SK-N-SH treated with all-trans-retinoic acid at 6 μM for 48 hours (cell line): Measurements from ENCODE around the gene RIMBP2.

Experiments used
- ATAC-seq: fragments of 200-7000 bp; cut with Tn5 transposase; 3 replicates; pipeline ENCODE4 v1.9.1; 2020; ENCODE audit warnings: mild to moderate bottlenecking, moderate library complexity
- ARNTL ChIP-seq: fragments of 450-650 bp; formaldehyde crosslinking; IDR thresholded peaks from 2 replicates; pipeline ENCODE4 v1.5.0; 2020; ENCODE audit warnings: low read depth, mild to moderate bottlenecking, moderate library complexity, borderline replicate concordance
- BACH2 ChIP-seq: fragments of 250-450 bp; sonication (Bioruptor Pico); IDR thresholded peaks from 2 replicates; pipeline ENCODE4 v1.9.0; 2021; ENCODE audit warnings: mild to moderate bottlenecking, borderline replicate concordance
- CREB5 ChIP-seq: fragments of 250-450 bp; sonication (Bioruptor Pico); IDR thresholded peaks from 2 replicates; pipeline ENCODE4 v1.5.1; 2020; ENCODE audit warnings: low read depth, mild to moderate bottlenecking, moderate library complexity
- CSDC2 ChIP-seq: fragments of 250-450 bp; sonication (Bioruptor Pico); IDR thresholded peaks from 2 replicates; pipeline ENCODE4 v1.5.0; 2020; ENCODE audit warnings: mild to moderate bottlenecking, moderate library complexity
- CSRNP3 ChIP-seq: fragments of 250-450 bp; sonication (Bioruptor Pico); IDR thresholded peaks from 2 replicates; pipeline ENCODE4 v1.5.1; 2021; ENCODE audit warnings: mild to moderate bottlenecking, moderate library complexity
- ESRRG ChIP-seq: fragments of 250-450 bp; sonication (Bioruptor Pico); IDR thresholded peaks from 2 replicates; pipeline ENCODE4 v1.6.1; 2021; ENCODE audit warnings: mild to moderate bottlenecking
- GLIS3 ChIP-seq: fragments of 250-450 bp; sonication (Bioruptor Pico); IDR thresholded peaks from 2 replicates; pipeline ENCODE4 v1.5.0; 2020; ENCODE audit warnings: mild to moderate bottlenecking, moderate library complexity
- ISL1 ChIP-seq: fragments of 250-450 bp; sonication (Bioruptor Pico); IDR thresholded peaks from 2 replicates; pipeline ENCODE4 v2.1.2; 2022; ENCODE audit warnings: mild to moderate bottlenecking, moderate library complexity
- OSR1 ChIP-seq: fragments of 250-450 bp; sonication (Bioruptor Pico); IDR thresholded peaks from 2 replicates; pipeline ENCODE4 v1.8.0; 2022; ENCODE audit warnings: moderate library complexity, mild to moderate bottlenecking, inconsistent platforms
- PATZ1 ChIP-seq: fragments of 250-450 bp; sonication (Bioruptor Pico); IDR thresholded peaks from 2 replicates; pipeline ENCODE4 v1.8.0; 2020; ENCODE audit warnings: mild to moderate bottlenecking, moderate library complexity, borderline replicate concordance
- POU6F1 ChIP-seq: fragments of 250-450 bp; sonication (Bioruptor Pico); IDR thresholded peaks from 2 replicates; pipeline ENCODE4 v1.8.0; 2021; ENCODE audit warnings: low read depth, mild to moderate bottlenecking, moderate library complexity, borderline replicate concordance
- PPARA ChIP-seq: fragments of 250-450 bp; sonication (Bioruptor Pico); IDR thresholded peaks from 2 replicates; pipeline ENCODE4 v1.5.0; 2020; ENCODE audit warnings: mild to moderate bottlenecking, borderline replicate concordance
- SNAI2 ChIP-seq: fragments of 250-450 bp; sonication (Bioruptor Pico); IDR thresholded peaks from 2 replicates; pipeline ENCODE4 v1.5.0; 2020; ENCODE audit warnings: mild to moderate bottlenecking, moderate library complexity
- TOX ChIP-seq: fragments of 250-450 bp; sonication (Bioruptor Pico); IDR thresholded peaks from 2 replicates; pipeline ENCODE4 v1.8.0; 2021; ENCODE audit warnings: mild to moderate bottlenecking, moderate library complexity, borderline replicate concordance
- ZC3H10 ChIP-seq: fragments of 250-450 bp; sonication (Bioruptor Pico); IDR thresholded peaks from 2 replicates; pipeline ENCODE4 v1.5.1; 2021; ENCODE audit warnings: mild to moderate bottlenecking, moderate library complexity
- ZFP3 ChIP-seq: fragments of 250-450 bp; sonication (Bioruptor Pico); IDR thresholded peaks from 2 replicates; pipeline ENCODE4 v1.5.0; 2020; ENCODE audit warnings: mild to moderate bottlenecking, moderate library complexity
- ZNF565 ChIP-seq: fragments of 450-650 bp; formaldehyde crosslinking; conservative IDR thresholded peaks from 2 replicates; pipeline ENCODE4 v1.5.0; 2020; ENCODE audit warnings: low read depth, mild to moderate bottlenecking, moderate library complexity
- ZNF70 ChIP-seq: fragments of 450-650 bp; formaldehyde crosslinking; IDR thresholded peaks from 2 replicates; pipeline ENCODE4 v1.5.0; 2020; ENCODE audit warnings: mild to moderate bottlenecking, moderate library complexity

RIMBP2 gene

GRCh38 chr12:130367523-130367922 is 348.6 kb downstream of the RIMBP2 start:
- ATAC-seq, result no peak
- TF ChIP-seq PPARA (CRISPR knock-in tag) (no peak), ZNF565 (no peak), ZC3H10 (CRISPR knock-in tag) (no peak)

GRCh38 chr12:130367003-130367402 is 349.1 kb downstream of the RIMBP2 start:
- no peak for ATAC-seq
- TF ChIP-seq GLIS3 (CRISPR knock-in tag) (no peak), ARNTL (CRISPR knock-in tag) (no peak), TOX (CRISPR knock-in tag) (no peak)
- TF ChIP-seq, all 23 proteins: peak for 0

- ATAC-seq, result no peak
- TF ChIP-seq GLIS3 (CRISPR knock-in tag) (no peak), PPARA (CRISPR knock-in tag) (no peak), ZFP3 (CRISPR knock-in tag) (no peak)
These were observed 349.9 kb downstream of the RIMBP2 start for GRCh38 chr12:130366159-130366558.

GRCh38 chr12:130364578-130364977 is 351.5 kb downstream of the RIMBP2 start:
- no peak for ATAC-seq
- no peak for TF ChIP-seq PPARA (CRISPR knock-in tag)
- TF ChIP-seq ZFP3 (CRISPR knock-in tag), result no peak
- TF ChIP-seq BACH2 (CRISPR knock-in tag), result no peak
- no peak for TF ChIP-seq ARNTL (CRISPR knock-in tag)
- TF ChIP-seq CSRNP3 (CRISPR knock-in tag), result no peak
- no peak for TF ChIP-seq PATZ1 (CRISPR knock-in tag)
- no peak for TF ChIP-seq CREB5 (CRISPR knock-in tag)
- no peak for TF ChIP-seq OSR1 (CRISPR knock-in tag)
- no peak for TF ChIP-seq POU6F1
- TF ChIP-seq ESRRG (CRISPR knock-in tag), result no peak
- TF ChIP-seq ZNF70 (CRISPR knock-in tag), result no peak
- no peak for TF ChIP-seq ISL1 (CRISPR knock-in tag)

- no peak for TF ChIP-seq BACH2 (CRISPR knock-in tag)
- TF ChIP-seq PPARA (CRISPR knock-in tag), result no peak
- TF ChIP-seq CSDC2 (CRISPR knock-in tag), result no peak
- no peak for TF ChIP-seq SNAI2 (CRISPR knock-in tag)
- TF ChIP-seq OSR1 (CRISPR knock-in tag), result no peak
- TF ChIP-seq POU6F1, result no peak
- TF ChIP-seq, all 23 proteins: peak for 0
- ATAC-seq, result no peak
These were observed 354.0 kb downstream of the RIMBP2 start for GRCh38 chr12:130362060-130362459.
